Hematopoietic multipotent progenitor cell treated with erythropoietin and hydrocortisone succinate and interleukin-3 and kit ligand, for 8 days (in vitro differentiated cells): ENCODE measurements around the gene SIRPD.
"Not testable (repeated sequence)": the region's sequence is repeated elsewhere in the genome, so short reads cannot be mapped to it uniquely, and the experiment has no call there.

Source experiments
- DNase-seq: peaks from one replicate; pipeline ENCODE4 v3.0.0-alpha.2; 2015

SIRPD gene

GRCh38 chr20:1557605-1558004 lies at the start of gene SIRPD:
Gene SIRPD (minus strand): TSS chr20:1557705. CDS start chr20:1557653, 52 bp downstream.
- DNase-seq, result no peak

- no peak for DNase-seq
Observed at GRCh38 chr20:1600736-1601135, 43.2 kb upstream of the SIRPD start.

GRCh38 chr20:1595333-1595732 lies 37.8 kb upstream of the SIRPD start:
- DNase-seq, result no peak

- DNase-seq, result peak; percentile 39
Observed at GRCh38 chr20:1588533-1589460, 31.3 kb upstream of the SIRPD start.

GRCh38 chr20:1587781-1588532 lies 30.5 kb upstream of the SIRPD start:
- no peak for DNase-seq

GRCh38 chr20:1579488-1579887 lies 22.0 kb upstream of the SIRPD start:
- DNase-seq, result no peak

GRCh38 chr20:1577906-1578305 lies 20.4 kb upstream of the SIRPD start:
- DNase-seq, result no peak

GRCh38 chr20:1577313-1577712 lies 19.8 kb upstream of the SIRPD start:
- not testable (repeated sequence) for DNase-seq

- DNase-seq, result no peak
Observed at GRCh38 chr20:1576641-1577040, 19.1 kb upstream of the SIRPD start.

GRCh38 chr20:1576003-1576402 lies 18.5 kb upstream of the SIRPD start:
- DNase-seq, result not testable (repeated sequence)

- not testable (repeated sequence) for DNase-seq
Observed at GRCh38 chr20:1571583-1571982, 14.1 kb upstream of the SIRPD start.

- no peak for DNase-seq
Observed at GRCh38 chr20:1569415-1569881, 11.9 kb upstream of the SIRPD start.

GRCh38 chr20:1568163-1568490 lies 10.6 kb upstream of the SIRPD start:
- DNase-seq, result no peak

GRCh38 chr20:1567392-1568162 lies 10.1 kb upstream of the SIRPD start:
- no peak for DNase-seq

GRCh38 chr20:1566701-1567100 lies 9.2 kb upstream of the SIRPD start:
- DNase-seq, result no peak

- no peak for DNase-seq
Observed at GRCh38 chr20:1565461-1565860, 8.0 kb upstream of the SIRPD start.

GRCh38 chr20:1563598-1563997 lies 6.1 kb upstream of the SIRPD start:
- no peak for DNase-seq

- DNase-seq, result no peak
Observed at GRCh38 chr20:1562622-1563021, 5.1 kb upstream of the SIRPD start.

GRCh38 chr20:1561350-1561749 lies 3.8 kb upstream of the SIRPD start:
- no peak for DNase-seq

- DNase-seq, result no peak
Observed at GRCh38 chr20:1555952-1556351, 1.6 kb downstream of the SIRPD start.

GRCh38 chr20:1539816-1540419 lies 17.6 kb downstream of the SIRPD start:
- DNase-seq, result no peak

GRCh38 chr20:1538655-1539054 lies 18.9 kb downstream of the SIRPD start:
- no peak for DNase-seq

- peak; percentile 43 for DNase-seq
Observed at GRCh38 chr20:1537731-1538058, 19.8 kb downstream of the SIRPD start.
